HepG2 (cell line): ENCODE results near the gene LTB4R. TPM values are rescaled to one million over a fixed set of nuclear protein-coding genes. Genes with fewer than 3 reads are reported as not detected.

Experiments
- ATAC-seq: fragments of 200-7000 bp; cut with Tn5 transposase; 3 replicates; pipeline ENCODE4 v1.9.1; 2020; ENCODE audit warnings: mild to moderate bottlenecking, moderate library complexity
- BruUV-seq: library from RNA; stranded (reverse); fragments of 400-500 nt; replicated peaks from 2 replicates; lab custom pipeline; 2021; lab: Mats Ljungman, UMichigan
- CTCF ChIA-PET: fragments of 300-600 bp; formaldehyde crosslinking; extraction: SDS; loops from one replicate; lab custom pipeline; 2021; ENCODE audit warnings: low total read pairs, inconsistent platforms, low intra/inter-chr PET ratio; lab: Yijun Ruan, JAX
- POLR2A ChIA-PET: fragments of 350-600 bp; sonication (Branson Sonifier 250); formaldehyde crosslinking; loops from one replicate; lab custom pipeline; 2020; ENCODE audit warnings: antibody characterized with exemption, inconsistent platforms; lab: Yijun Ruan, JAX
- DNase-seq: peaks from one replicate; pipeline ENCODE4 v3.0.0-alpha.2; 2015; ENCODE audit warnings: low spot score
- FAIRE-seq: peaks from 3 replicates; lab custom pipeline; 2011; peaks lifted over from hg19 to GRCh38; lab: Jason Lieb, UNC
- H2AFZ ChIP-seq: one replicate; pipeline ENCODE4 v1.6.1; 2011; ENCODE audit warnings: low read length, inconsistent platforms
- H3K27ac ChIP-seq: fragments of 300-600 bp; 3 replicates; pipeline ENCODE4 v1.8.0; 2011; ENCODE audit warnings: mixed run types, mild to moderate bottlenecking, mixed read lengths, low read length, inconsistent platforms; ENCODE audit not compliant: insufficient read depth; ENCODE audit errors: extremely low read length
- H3K27me3 ChIP-seq, 2 experiments: fragments of 200-600 bp in 1 of 2; 2 replicates in 1 of 2; 3 replicates in 1 of 2; pipeline versions ENCODE4 v1.6.0 to v1.8.0; 2011; ENCODE audit warnings: low read length in 2 of 2, mild to moderate bottlenecking in 2 of 2, moderate library complexity in 2 of 2, inconsistent platforms in 1 of 2; ENCODE audit not compliant: insufficient read depth in 2 of 2, control insufficient read depth in 1 of 2
- H3K36me3 ChIP-seq, 2 experiments: fragments of 200-600 bp in 1 of 2; replicated peaks in 1 of 2; 2 replicates in 1 of 2; 3 replicates in 1 of 2; pipeline versions ENCODE4 v1.5.1 to v1.8.0; 2011; ENCODE audit warnings: low read length in 2 of 2, inconsistent platforms in 1 of 2; ENCODE audit not compliant: insufficient read depth in 2 of 2, control insufficient read depth in 1 of 2
- H3K4me1 ChIP-seq: 2 replicates; pipeline ENCODE4 v1.5.1; 2012; ENCODE audit warnings: low read length, inconsistent platforms; ENCODE audit not compliant: insufficient read depth
- H3K4me2 ChIP-seq: 2 replicates; pipeline ENCODE4 v1.6.0; 2011; ENCODE audit warnings: low read depth, low read length, inconsistent platforms
- H3K4me3 ChIP-seq, 3 experiments: fragments of 200-600 bp in 1 of 3; sonication (generic), shearing (Covaris generic) in 1 of 3; replicated peaks in 1 of 3; 2 replicates each; pipeline ENCODE4 v1.5.1; 2011 to 2016; ENCODE audit warnings: low read length in 3 of 3, inconsistent platforms in 2 of 3, low read depth in 2 of 3, mild to moderate bottlenecking in 2 of 3, control low read depth in 1 of 3, mixed read lengths in 1 of 3; ENCODE audit not compliant: insufficient read depth in 1 of 3
- H3K79me2 ChIP-seq: one replicate; pipeline ENCODE4 v1.6.1; 2011; ENCODE audit warnings: low read length, inconsistent platforms; ENCODE audit not compliant: insufficient read depth
- H3K9ac ChIP-seq: 2 replicates; pipeline ENCODE4 v1.6.0; 2011; ENCODE audit warnings: mild to moderate bottlenecking, low read depth, low read length, inconsistent platforms; ENCODE audit not compliant: insufficient read depth
- H3K9me3 ChIP-seq: 2 replicates; pipeline ENCODE4 v1.5.1; 2012; ENCODE audit warnings: mild to moderate bottlenecking, low read length
- H4K20me1 ChIP-seq: 2 replicates; pipeline ENCODE4 v1.6.0; 2011; ENCODE audit warnings: inconsistent platforms, mild to moderate bottlenecking, low read length, moderate library complexity; ENCODE audit not compliant: insufficient read depth
- CEBPB ChIP-seq: IDR thresholded peaks from 2 replicates; pipeline ENCODE4 v1.6.1; 2011; ENCODE audit warnings: low read depth, low read length, improper control_type of control experiment, borderline replicate concordance
- CHCHD3 ChIP-seq: sonication (generic); formaldehyde crosslinking; IDR thresholded peaks from 2 replicates; pipeline ENCODE4 v1.8.0; 2022; ENCODE audit warnings: mild to moderate bottlenecking, missing genetic modification reagents, moderate library complexity
- HMG20A ChIP-seq: IDR thresholded peaks from 2 replicates; pipeline ENCODE4 v1.6.1; 2016; ENCODE audit warnings: borderline replicate concordance
- MXD1 ChIP-seq: sonication (generic); formaldehyde crosslinking; IDR thresholded peaks from 2 replicates; pipeline ENCODE4 v1.4.0; 2020; ENCODE audit warnings: mild to moderate bottlenecking, missing genetic modification reagents
- NFIB ChIP-seq: sonication (generic); formaldehyde crosslinking; IDR thresholded peaks from 2 replicates; pipeline ENCODE4 v1.9.0; 2021; ENCODE audit warnings: missing genetic modification reagents, mild to moderate bottlenecking, borderline replicate concordance
- PCBP2 ChIP-seq: fragments of 200-400 bp; formaldehyde crosslinking; optimal IDR thresholded peaks from 2 replicates; pipeline ENCODE3; 2018; ENCODE audit warnings: low read length, low read depth; ENCODE audit not compliant: poor library complexity, severe bottlenecking
- POGK ChIP-seq: sonication (generic); formaldehyde crosslinking; conservative IDR thresholded peaks from 2 replicates; pipeline ENCODE4 v1.8.0; 2022; ENCODE audit warnings: mild to moderate bottlenecking, moderate library complexity, missing genetic modification reagents
- POLR2AphosphoS5 ChIP-seq: IDR thresholded peaks from 2 replicates; pipeline ENCODE4 v1.6.1; 2012; ENCODE audit warnings: low read depth, low read length
- RBM22 ChIP-seq: fragments of 200-400 bp; formaldehyde crosslinking; optimal IDR thresholded peaks from 2 replicates; pipeline ENCODE3; 2017; ENCODE audit warnings: mild to moderate bottlenecking, low read length, moderate library complexity
- SIN3B ChIP-seq: fragments of 150-350 bp; IDR thresholded peaks from 2 replicates; pipeline ENCODE4 v1.6.1; 2014; ENCODE audit warnings: low read length
- SNAPC4 ChIP-seq: sonication (generic); formaldehyde crosslinking; IDR thresholded peaks from 2 replicates; pipeline ENCODE4 v1.4.0; 2020; ENCODE audit warnings: mild to moderate bottlenecking, missing genetic modification reagents
- TGIF2 ChIP-seq: IDR thresholded peaks from 2 replicates; pipeline ENCODE4 v1.6.1; 2016; ENCODE audit warnings: control low read depth, missing compliant biosample characterization
- TOE1 ChIP-seq: sonication (generic); formaldehyde crosslinking; IDR thresholded peaks from 2 replicates; pipeline ENCODE4 v1.4.0; 2020; ENCODE audit warnings: mild to moderate bottlenecking, missing genetic modification reagents
- ZFY ChIP-seq: sonication (generic); formaldehyde crosslinking; IDR thresholded peaks from 2 replicates; pipeline ENCODE4 v1.4.0; 2020; ENCODE audit warnings: missing genetic modification reagents
- ZNF605 ChIP-seq: sonication (generic); formaldehyde crosslinking; IDR thresholded peaks from 2 replicates; pipeline ENCODE4 v1.8.0; 2022; ENCODE audit warnings: mild to moderate bottlenecking, missing genetic modification reagents
- ZNF776 ChIP-seq: sonication (generic); formaldehyde crosslinking; IDR thresholded peaks from 2 replicates; pipeline ENCODE4 v1.4.0; 2020; ENCODE audit warnings: mild to moderate bottlenecking, missing genetic modification reagents
- WGBS: methylation state at CpG from one replicate; pipeline ENCODE4 v1.1.6; 2017; ENCODE audit warnings: low lambda C conversion rate; 5-methylcytosine and 5-hydroxymethylcytosine counted together
- in situ Hi-C: cut with HindIII; loops from 2 replicates; pipeline ENCODE4 v1.10.0; 2017; ENCODE audit warnings: low pct_unique_long_range_greater_than_20kb; ENCODE audit not compliant: extremely low pct_ligation_motif_present
- intact Hi-C: fragments of 100-400 bp; cut with micrococcal nuclease; formaldehyde crosslinking; loops from one replicate; pipeline ENCODE4 v1.10.0; 2022; ENCODE audit not compliant: unreplicated experiment
- polyA plus RNA-seq, 8 experiments: library from polyadenylated mRNA; depleted of rRNA in 3 of 8; stranded (reverse) in 7 of 8; unstranded in 1 of 8; fragments of >200 nt; fragmentation: Illumina TruSeq in 4 of 8; extraction: Trizol in 4 of 8; gene quantifications; 2 replicates each; pipeline versions ENCODE4 v1.2.1 to v1.2.3, GENCODE V29; 2011 to 2016; ENCODE audit warnings: low read depth in 4 of 8, missing spikeins in 1 of 8, mixed read lengths in 1 of 8; ENCODE audit not compliant: insufficient read depth in 1 of 8
- total RNA-seq, 5 experiments: library from RNA; depleted of rRNA; stranded (reverse); fragments of >200 nt; fragmentation: Illumina TruSeq; extraction: Trizol; gene quantifications; 2 replicates each; pipeline ENCODE4 v1.2.3, GENCODE V29; 2016; ENCODE audit warnings: low read depth in 1 of 5

Gene LTB4R
- total and polyA plus RNA-seq, 2 of the 13 experiments (the other 11 are each of a cell fraction or from before 2014, with no cell fraction given) = 3.2 to 8.2 TPM

- TF ChIP-seq SNAPC4 (CRISPR knock-in tag) (no peak), TGIF2 (CRISPR knock-in tag) (no peak), SIN3B (no peak), ZNF776 (CRISPR knock-in tag) (no peak)
These were observed 1.0 kb upstream of the LTB4R start (continued) for GRCh38 chr14:24310265-24310645.

- no peak for DNase-seq
- intact Hi-C loops = no loop called here
- WGBS = 95% methylated on average over 1 of the region's 1 CpG
- Histone ChIP-seq H3K4me3 (no peak overlapping the region), H3K4me1 (peaks cover 61% of the 10 kb centered on the region), H3K27me3 (peaks cover 0 to 4% of the 10 kb centered on the region in 2 experiments; a peak in 2 of 5 replicates), H2AFZ (no peak overlapping the region), H3K27ac (no peak overlapping the region), H3K79me2 (peaks cover 2% of the 10 kb centered on the region), H4K20me1 (no peaks in the 10 kb centered on the region), H3K36me3 (0 out of 5 replicates have a peak, but pooled peaks cover under 1 to 1% of the 10 kb centered on the region in 2 experiments), H3K9me3 (no peaks in the 10 kb centered on the region), H3K4me2 (no peak overlapping the region), H3K9ac (no peak overlapping the region)
- no peak for ATAC-seq
- ChIA-PET POLR2A (interaction anchor here (1.5 to 24.7 kb wide), 3 partner anchors 13 to 71 kb away, joined by 3 to 850 read pairs (median 213); partner anchors contain the start of genes DHRS1, GMPR2, NEDD8 and NOP9), CTCF (no interaction called here)
- in situ Hi-C loops = no loop called here
- BruUV-seq = no TSS peak
- no peak for FAIRE-seq
- TF ChIP-seq PCBP2 (no peak), POGK (CRISPR knock-in tag) (no peak), POLR2AphosphoS5 (peak; percentile 49), ZFY (CRISPR knock-in tag) (0 out of 2 replicates have a peak, but pooled peaks have one; percentile 3), CHCHD3 (CRISPR knock-in tag) (no peak), HMG20A (CRISPR knock-in tag) (no peak), RBM22 (peak; percentile 60), TOE1 (CRISPR knock-in tag) (no peak), ZNF605 (CRISPR knock-in tag) (peak; percentile 35; the same call in 1 of the 2 replicates), NFIB (CRISPR knock-in tag) (0 out of 2 replicates have a peak, but pooled peaks have one; percentile 55), MXD1 (CRISPR knock-in tag) (no peak), CEBPB (peak; percentile 89)
These were observed 724 bp downstream of the LTB4R start for GRCh38 chr14:24311837-24312615.
